Large intestine (tissue), 3 donors: Measurements from ENCODE around the gene CLPTM1L. TPM values are rescaled to one million over a fixed set of nuclear protein-coding genes. Genes with fewer than 3 reads are reported as not detected.

Source experiments
- DNase-seq, 2 donors: peaks; one replicate each; pipeline versions ENCODE4 v3.0.0 to v3.0.0-alpha.2; 2013
- H3K27ac ChIP-seq: one replicate; pipeline ENCODE4 v1.5.1; 2013; ENCODE audit warnings: low read length
- H3K27me3 ChIP-seq: 2 replicates; pipeline ENCODE4 v1.6.1; 2013; ENCODE audit warnings: low read length; ENCODE audit not compliant: control insufficient read depth, insufficient read depth
- H3K36me3 ChIP-seq: 2 replicates; pipeline ENCODE4 v1.6.1; 2013; ENCODE audit warnings: low read length; ENCODE audit not compliant: control insufficient read depth, insufficient read depth
- H3K4me1 ChIP-seq: one replicate; pipeline ENCODE4 v1.6.1; 2013; ENCODE audit warnings: low read length; ENCODE audit not compliant: control insufficient read depth, insufficient read depth
- H3K4me3 ChIP-seq: one replicate; pipeline ENCODE4 v1.5.1; 2013; ENCODE audit warnings: low read length
- H3K9me3 ChIP-seq: one replicate; pipeline ENCODE4 v1.6.1; 2013; ENCODE audit warnings: mild to moderate bottlenecking, low read depth, low read length, moderate library complexity; ENCODE audit not compliant: control insufficient read depth
- WGBS: methylation state at CpG from one replicate; pipeline ENCODE4 v1.1.5; 2013; ENCODE audit warnings: low lambda C conversion rate; ENCODE audit not compliant: insufficient coverage; 5-methylcytosine and 5-hydroxymethylcytosine counted together
- polyA plus RNA-seq: library from polyadenylated mRNA; unstranded; fragments of 120-200 nt; gene quantifications from one replicate; pipeline ENCODE4 v1.2.1, GENCODE V29; 2013

CLPTM1L gene
- polyA plus RNA-seq, 1 donor, result 87.4 TPM

- WGBS, result no CpG with 5 or more reads among the region's 37 CpGs
- H3K9me3 ChIP-seq, result peaks cover 26% of the 10 kb centered on the region
- no peak overlapping the region for H3K27ac ChIP-seq
- DNase-seq, result no peak
- no peaks in the 10 kb centered on the region for H3K27me3 ChIP-seq
- H3K36me3 ChIP-seq, result no peaks in the 10 kb centered on the region
- H3K4me3 ChIP-seq, result no peak overlapping the region
- no peaks in the 10 kb centered on the region for H3K4me1 ChIP-seq
These were observed 62.5 kb downstream of the CLPTM1L start for GRCh38 chr5:1282131-1282992.

GRCh38 chr5:1281038-1281882 lies 63.6 kb downstream of the CLPTM1L start:
- Histone ChIP-seq H3K27ac (no peak overlapping the region), H3K36me3 (no peaks in the 10 kb centered on the region), H3K27me3 (no peaks in the 10 kb centered on the region), H3K4me3 (no peak overlapping the region), H3K9me3 (peaks cover 34% of the 10 kb centered on the region), H3K4me1 (no peaks in the 10 kb centered on the region)
- WGBS, result no CpG with 5 or more reads among the region's 16 CpGs
- DNase-seq, result no peak

- Histone ChIP-seq H3K4me3 (no peak overlapping the region), H3K36me3 (no peaks in the 10 kb centered on the region), H3K4me1 (peaks cover 2% of the 10 kb centered on the region), H3K9me3 (peaks cover 38% of the 10 kb centered on the region), H3K27ac (no peak overlapping the region), H3K27me3 (no peaks in the 10 kb centered on the region)
- WGBS, result no CpG with 5 or more reads among the region's 32 CpGs
- no peak for DNase-seq
These were observed 64.5 kb downstream of the CLPTM1L start for GRCh38 chr5:1280177-1281037.

GRCh38 chr5:1279443-1280151 lies 65.3 kb downstream of the CLPTM1L start:
- Histone ChIP-seq H3K36me3 (no peaks in the 10 kb centered on the region), H3K9me3 (peaks cover 38% of the 10 kb centered on the region), H3K4me3 (no peak overlapping the region), H3K4me1 (peaks cover 3% of the 10 kb centered on the region), H3K27me3 (no peaks in the 10 kb centered on the region), H3K27ac (no peak overlapping the region)
- WGBS, result no CpG with 5 or more reads among the region's 34 CpGs
- DNase-seq, result no peak

- peaks cover 38% of the 10 kb centered on the region for H3K9me3 ChIP-seq
- H3K27ac ChIP-seq, result no peak overlapping the region
- no peak overlapping the region for H3K4me3 ChIP-seq
- H3K36me3 ChIP-seq, result no peaks in the 10 kb centered on the region
- no peak for DNase-seq
- no CpG with 5 or more reads among the region's 42 CpGs for WGBS
- peaks cover 3% of the 10 kb centered on the region for H3K4me1 ChIP-seq
- H3K27me3 ChIP-seq, result no peaks in the 10 kb centered on the region
These were observed 66.0 kb downstream of the CLPTM1L start for GRCh38 chr5:1278656-1279442.

GRCh38 chr5:1278216-1278615 lies 66.7 kb downstream of the CLPTM1L start:
- Histone ChIP-seq H3K36me3 (no peaks in the 10 kb centered on the region), H3K4me1 (peaks cover 3% of the 10 kb centered on the region), H3K4me3 (no peak overlapping the region), H3K27me3 (no peaks in the 10 kb centered on the region), H3K27ac (no peak overlapping the region), H3K9me3 (peaks cover 38% of the 10 kb centered on the region)
- no peak for DNase-seq
- WGBS, result no CpG with 5 or more reads among the region's 13 CpGs

GRCh38 chr5:1277781-1278180 lies 67.1 kb downstream of the CLPTM1L start:
- Histone ChIP-seq H3K36me3 (no peaks in the 10 kb centered on the region), H3K4me1 (peaks cover 3% of the 10 kb centered on the region), H3K27ac (no peak overlapping the region), H3K27me3 (no peaks in the 10 kb centered on the region), H3K9me3 (peaks cover 41% of the 10 kb centered on the region), H3K4me3 (no peak overlapping the region)
- no peak for DNase-seq
- no CpG with 5 or more reads among the region's 10 CpGs for WGBS

GRCh38 chr5:1277331-1277730 lies 67.6 kb downstream of the CLPTM1L start:
- no peaks in the 10 kb centered on the region for H3K36me3 ChIP-seq
- H3K27ac ChIP-seq, result no peak overlapping the region
- H3K4me3 ChIP-seq, result no peak overlapping the region
- DNase-seq, result no peak
- H3K27me3 ChIP-seq, result no peaks in the 10 kb centered on the region
- H3K4me1 ChIP-seq, result peaks cover 3% of the 10 kb centered on the region
- whole genome bisulfite sequencing, result no CpG with 5 or more reads among the region's 21 CpGs
- peaks cover 44% of the 10 kb centered on the region for H3K9me3 ChIP-seq

- Histone ChIP-seq H3K27me3 (no peaks in the 10 kb centered on the region), H3K27ac (no peak overlapping the region), H3K4me1 (peaks cover 3% of the 10 kb centered on the region), H3K4me3 (no peak overlapping the region), H3K36me3 (no peaks in the 10 kb centered on the region), H3K9me3 (peaks cover 48% of the 10 kb centered on the region)
- no CpG with 5 or more reads among the region's 20 CpGs for WGBS
- no peak for DNase-seq
These were observed 68.0 kb downstream of the CLPTM1L start for GRCh38 chr5:1276930-1277329.
